GM19372 (cell line): Measurements from ENCODE around the gene IL1RN.
"Not testable (repeated sequence)": the region's sequence is repeated elsewhere in the genome, so short reads cannot be mapped to it uniquely, and the experiment has no call there.

Source experiments
- ATAC-seq: cut with Tn5 transposase; IDR thresholded peaks from one replicate; pipeline ENCODE4 v1.9.1; 2021; ENCODE audit warnings: mild to moderate bottlenecking, low read depth, moderate library complexity; ENCODE audit not compliant: unreplicated experiment

Gene IL1RN

GRCh38 chr2:113126845-113127645 lies at the start of gene IL1RN:
Gene IL1RN, plus strand, starts transcription at chr2:113127598. Its CDS starts 27 bp downstream, at chr2:113127625.
- ATAC-seq = no peak

GRCh38 chr2:113077921-113078320 lies 49.5 kb upstream of the IL1RN start:
- ATAC-seq = no peak

GRCh38 chr2:113078350-113078839 lies 49.0 kb upstream of the IL1RN start:
- no peak for ATAC-seq

GRCh38 chr2:113079131-113079530 lies 48.3 kb upstream of the IL1RN start:
- ATAC-seq = no peak

- ATAC-seq = no peak
Measured at GRCh38 chr2:113080134-113080533, 47.3 kb upstream of the IL1RN start.

GRCh38 chr2:113081488-113082210 lies 45.7 kb upstream of the IL1RN start:
- no peak for ATAC-seq

- no peak for ATAC-seq
Measured at GRCh38 chr2:113083296-113083695, 44.1 kb upstream of the IL1RN start.

- ATAC-seq = no peak
Measured at GRCh38 chr2:113084249-113085000, 43.0 kb upstream of the IL1RN start.

- no peak for ATAC-seq
Measured at GRCh38 chr2:113085542-113085941, 41.9 kb upstream of the IL1RN start.

GRCh38 chr2:113088213-113088992 lies 39.0 kb upstream of the IL1RN start:
- ATAC-seq = no peak

- ATAC-seq = no peak
Measured at GRCh38 chr2:113089916-113090315, 37.5 kb upstream of the IL1RN start.

GRCh38 chr2:113091231-113091896 lies 36.0 kb upstream of the IL1RN start:
- no peak for ATAC-seq

- ATAC-seq = no peak
Measured at GRCh38 chr2:113092864-113093612, 34.4 kb upstream of the IL1RN start.

- no peak for ATAC-seq
Measured at GRCh38 chr2:113093613-113093977, 33.8 kb upstream of the IL1RN start.

GRCh38 chr2:113096306-113096705 lies 31.1 kb upstream of the IL1RN start:
- not testable (repeated sequence) for ATAC-seq

- not testable (repeated sequence) for ATAC-seq
Measured at GRCh38 chr2:113096842-113097618, 30.4 kb upstream of the IL1RN start.

GRCh38 chr2:113098041-113098440 lies 29.4 kb upstream of the IL1RN start:
- ATAC-seq = no peak

- no peak for ATAC-seq
Measured at GRCh38 chr2:113098532-113098931, 28.9 kb upstream of the IL1RN start.
